HepG2 (cell line): Measurements from ENCODE around the gene LRRC8C. TPM values are rescaled to one million over a fixed set of nuclear protein-coding genes. Genes with fewer than 3 reads are reported as not detected.

Source experiments
- BCL6 ChIP-seq: IDR thresholded peaks from 2 replicates; pipeline ENCODE4 v1.6.1; 2016; ENCODE audit warnings: missing genetic modification reagents, missing compliant biosample characterization
- CENPBD1 ChIP-seq: sonication (generic); formaldehyde crosslinking; IDR thresholded peaks from 2 replicates; pipeline ENCODE4 v1.8.0; 2022; ENCODE audit warnings: missing genetic modification reagents, low read depth, mild to moderate bottlenecking, borderline replicate concordance
- EP300 ChIP-seq, 3 experiments: sonication (generic) in 1 of 3; formaldehyde crosslinking in 1 of 3; IDR thresholded peaks; 2 replicates each; pipeline versions ENCODE4 v1.5.1 to v1.6.1; 2011 to 2020; ENCODE audit warnings: low read depth in 2 of 3, low read length in 2 of 3, borderline replicate concordance in 1 of 3, improper control_type of control experiment in 1 of 3, mild to moderate bottlenecking in 1 of 3, missing genetic modification reagents in 1 of 3, moderate library complexity in 1 of 3
- FOXP4 ChIP-seq: sonication (generic); formaldehyde crosslinking; IDR thresholded peaks from 2 replicates; pipeline ENCODE4 v1.4.0; 2020; ENCODE audit warnings: missing genetic modification reagents
- HMGXB4 ChIP-seq, 2 experiments: sonication (generic) in 1 of 2; formaldehyde crosslinking in 1 of 2; IDR thresholded peaks; 2 replicates each; pipeline versions ENCODE4 v1.4.0 to v1.6.1; 2018 to 2020; ENCODE audit warnings: missing genetic modification reagents in 2 of 2, borderline replicate concordance in 1 of 2, low read depth in 1 of 2, mild to moderate bottlenecking in 1 of 2, missing biosample characterization in 1 of 2
- KDM1A ChIP-seq: IDR thresholded peaks from 2 replicates; pipeline ENCODE4 v1.6.1; 2016; ENCODE audit warnings: missing compliant biosample characterization
- RAD21 ChIP-seq: fragments of 450-650 bp; formaldehyde crosslinking; IDR thresholded peaks from 2 replicates; pipeline ENCODE4 v1.5.0; 2020; ENCODE audit warnings: mild to moderate bottlenecking
- SIX4 ChIP-seq: sonication (generic); formaldehyde crosslinking; IDR thresholded peaks from 2 replicates; pipeline ENCODE4 v1.4.0; 2020; ENCODE audit warnings: missing genetic modification reagents
- SKIL ChIP-seq: sonication (generic); formaldehyde crosslinking; IDR thresholded peaks from 2 replicates; pipeline ENCODE4 v1.8.0; 2022; ENCODE audit warnings: missing genetic modification reagents, mild to moderate bottlenecking, moderate library complexity, borderline replicate concordance
- SOX13 ChIP-seq, 3 experiments: fragments of 450-650 bp in 1 of 3; sonication (generic) in 1 of 3; formaldehyde crosslinking in 1 of 3; IDR thresholded peaks in 2 of 3; conservative IDR thresholded peaks in 1 of 3; 2 replicates each; pipeline versions ENCODE4 v1.5.0 to v1.6.1; 2016 to 2020; ENCODE audit warnings: antibody characterized with exemption in 1 of 3, mild to moderate bottlenecking in 1 of 3, missing compliant biosample characterization in 1 of 3, missing genetic modification reagents in 1 of 3, moderate library complexity in 1 of 3
- SOX5 ChIP-seq: IDR thresholded peaks from 2 replicates; pipeline ENCODE4 v1.6.1; 2016; ENCODE audit warnings: borderline replicate concordance
- ZBTB25 ChIP-seq: IDR thresholded peaks from 2 replicates; pipeline ENCODE4 v1.6.1; 2018; ENCODE audit warnings: missing genetic modification reagents
- ZFP91 ChIP-seq: sonication (generic); formaldehyde crosslinking; IDR thresholded peaks from 2 replicates; pipeline ENCODE4 v1.9.0; 2022; ENCODE audit warnings: missing genetic modification reagents, mild to moderate bottlenecking, borderline replicate concordance
- ZKSCAN8 ChIP-seq: IDR thresholded peaks from 2 replicates; pipeline ENCODE4 v1.6.1; 2016; ENCODE audit warnings: borderline replicate concordance, missing genetic modification reagents, missing compliant biosample characterization
- ZNF136 ChIP-seq: sonication (generic); formaldehyde crosslinking; IDR thresholded peaks from 2 replicates; pipeline ENCODE4 v1.8.1; 2022; ENCODE audit warnings: low read depth, mild to moderate bottlenecking, moderate library complexity, missing genetic modification reagents
- ZNF292 ChIP-seq: sonication (generic); formaldehyde crosslinking; IDR thresholded peaks from 2 replicates; pipeline ENCODE4 v1.8.1; 2022; ENCODE audit warnings: mild to moderate bottlenecking, low read depth, missing genetic modification reagents, borderline replicate concordance
- ZNF619 ChIP-seq: sonication (generic); formaldehyde crosslinking; IDR thresholded peaks from 2 replicates; pipeline ENCODE4 v1.4.0; 2020; ENCODE audit warnings: mild to moderate bottlenecking, missing genetic modification reagents
- ZNF839 ChIP-seq: sonication (generic); formaldehyde crosslinking; IDR thresholded peaks from 2 replicates; pipeline ENCODE4 v1.4.0; 2020; ENCODE audit warnings: missing genetic modification reagents, mild to moderate bottlenecking, borderline replicate concordance
- polyA plus RNA-seq, 8 experiments: library from polyadenylated mRNA; depleted of rRNA in 3 of 8; stranded (reverse) in 7 of 8; unstranded in 1 of 8; fragments of >200 nt; fragmentation: Illumina TruSeq in 4 of 8; extraction: Trizol in 4 of 8; gene quantifications; 2 replicates each; pipeline versions ENCODE4 v1.2.1 to v1.2.3, GENCODE V29; 2011 to 2016; ENCODE audit warnings: low read depth in 4 of 8, missing spikeins in 1 of 8, mixed read lengths in 1 of 8; ENCODE audit not compliant: insufficient read depth in 1 of 8
- total RNA-seq, 5 experiments: library from RNA; depleted of rRNA; stranded (reverse); fragments of >200 nt; fragmentation: Illumina TruSeq; extraction: Trizol; gene quantifications; 2 replicates each; pipeline ENCODE4 v1.2.3, GENCODE V29; 2016; ENCODE audit warnings: low read depth in 1 of 5

Gene LRRC8C
- total and polyA plus RNA-seq, 2 of the 13 experiments (the other 11 are each of a cell fraction or from before 2014, with no cell fraction given), result 0.22 to 0.32 TPM

- TF ChIP-seq HMGXB4 (CRISPR knock-in tag; IDR thresholded peaks at IDR 0.05; ENCODE audit: borderline replicate concordance in 1 of 2, low read depth in 1 of 2) (0 out of 4 replicates have a peak, but pooled peaks of 1 of the 2 experiments have one; percentile 31), ZNF619 (CRISPR knock-in tag) (no peak), CENPBD1 (CRISPR knock-in tag) (no peak), ZNF136 (CRISPR knock-in tag) (no peak), ZFP91 (CRISPR knock-in tag) (no peak), RAD21 (no peak), FOXP4 (peak; percentile 25; the same call in 1 of the 2 replicates), ZNF292 (CRISPR knock-in tag) (peak; percentile 31; the same call in 1 of the 2 replicates), ZNF839 (CRISPR knock-in tag) (no peak), ZKSCAN8 (CRISPR knock-in tag) (no peak), SIX4 (peak; percentile 61), SOX13 (IDR thresholded peaks at IDR 0.05) (peak; percentile 18; the same call in 1 of the 2 replicates), SOX13 (CRISPR knock-in tag; conservative IDR thresholded peaks at IDR 0.05 in 1 of 2, IDR thresholded peaks at IDR 0.05 in 1 of 2) (peak in 1 of 2 experiments; percentile 86; a peak in 2 of 4 replicates), SOX5 (peak; percentile 77; the same call in 1 of the 2 replicates), SKIL (CRISPR knock-in tag) (no peak), KDM1A (CRISPR knock-in tag) (no peak), EP300 (IDR thresholded peaks at IDR 0.05; ENCODE audit: low read depth in 2 of 2, low read length in 2 of 2) (peak in 1 of 2 experiments; percentile 38; a peak in 1 of 4 replicates), EP300 (CRISPR knock-in tag; IDR thresholded peaks at IDR 0.05; ENCODE audit: borderline replicate concordance) (no peak), BCL6 (CRISPR knock-in tag) (peak; percentile 47), ZBTB25 (CRISPR knock-in tag) (0 out of 2 replicates have a peak, but pooled peaks have one; percentile 27)
Observed at GRCh38 chr1:89587729-89588161, 45.2 kb upstream of the LRRC8C start (continued).
